Stomach (tissue), 4 donors: ENCODE results near the gene IPO11.

Experiments
- CTCF ChIP-seq, 7 experiments: fragments of 450-650 bp in 4 of 7; fragments of 200-600 bp in 3 of 7; sonication (generic) in 3 of 7; IDR thresholded peaks; one replicate each; pipeline ENCODE4 v1.5.1; 2016 to 2019; ENCODE audit warnings: antibody characterized with exemption in 7 of 7, control low read depth in 2 of 7, mild to moderate bottlenecking in 1 of 7
- POLR2A ChIP-seq, 4 donors: fragments of 450-650 bp; IDR thresholded peaks; one replicate each; pipeline ENCODE4 v1.6.1; 2016; ENCODE audit warnings: antibody characterized with exemption in 4 of 4, control low read depth in 2 of 4, mild to moderate bottlenecking in 1 of 4, moderate library complexity in 1 of 4

GRCh38 chr5:62627901-62628300, 215.3 kb downstream of the IPO11 start:
- TF ChIP-seq POLR2A (IDR thresholded peaks at IDR 0.05) (no peak), CTCF (IDR thresholded peaks at IDR 0.05) (no peak)
